GM06990 (cell line): ENCODE data around the gene ESRRA.
A peak's percentile ranks its signal among the peaks of the same experiment; 100 is the strongest.

ENCODE experiments used
- DNase-seq: peaks from one replicate; pipeline ENCODE4 v3.0.0-alpha.2; 2011; ENCODE audit not compliant: insufficient read length; ENCODE audit errors: extremely low read depth
- H3K27me3 ChIP-seq: replicated peaks from 2 replicates; pipeline ENCODE4 v1.6.0; 2011; ENCODE audit warnings: low read length; ENCODE audit not compliant: control insufficient read depth, insufficient read depth
- H3K36me3 ChIP-seq: 2 replicates; pipeline ENCODE4 v1.5.1; 2011; ENCODE audit warnings: low read length; ENCODE audit not compliant: control insufficient read depth, insufficient read depth
- H3K4me3 ChIP-seq: replicated peaks from 2 replicates; pipeline ENCODE4 v1.5.1; 2011; ENCODE audit warnings: low read depth, mild to moderate bottlenecking, control low read depth, low read length
- TF ChIP-seq, protein P1 (sequence below): IDR thresholded peaks from 2 replicates; pipeline ENCODE4 v1.5.1; 2011; ENCODE audit warnings: low read length, control low read depth, mild to moderate bottlenecking, inconsistent platforms; ENCODE audit not compliant: insufficient read depth, poor library complexity, severe bottlenecking

Gene ESRRA

DNA sequence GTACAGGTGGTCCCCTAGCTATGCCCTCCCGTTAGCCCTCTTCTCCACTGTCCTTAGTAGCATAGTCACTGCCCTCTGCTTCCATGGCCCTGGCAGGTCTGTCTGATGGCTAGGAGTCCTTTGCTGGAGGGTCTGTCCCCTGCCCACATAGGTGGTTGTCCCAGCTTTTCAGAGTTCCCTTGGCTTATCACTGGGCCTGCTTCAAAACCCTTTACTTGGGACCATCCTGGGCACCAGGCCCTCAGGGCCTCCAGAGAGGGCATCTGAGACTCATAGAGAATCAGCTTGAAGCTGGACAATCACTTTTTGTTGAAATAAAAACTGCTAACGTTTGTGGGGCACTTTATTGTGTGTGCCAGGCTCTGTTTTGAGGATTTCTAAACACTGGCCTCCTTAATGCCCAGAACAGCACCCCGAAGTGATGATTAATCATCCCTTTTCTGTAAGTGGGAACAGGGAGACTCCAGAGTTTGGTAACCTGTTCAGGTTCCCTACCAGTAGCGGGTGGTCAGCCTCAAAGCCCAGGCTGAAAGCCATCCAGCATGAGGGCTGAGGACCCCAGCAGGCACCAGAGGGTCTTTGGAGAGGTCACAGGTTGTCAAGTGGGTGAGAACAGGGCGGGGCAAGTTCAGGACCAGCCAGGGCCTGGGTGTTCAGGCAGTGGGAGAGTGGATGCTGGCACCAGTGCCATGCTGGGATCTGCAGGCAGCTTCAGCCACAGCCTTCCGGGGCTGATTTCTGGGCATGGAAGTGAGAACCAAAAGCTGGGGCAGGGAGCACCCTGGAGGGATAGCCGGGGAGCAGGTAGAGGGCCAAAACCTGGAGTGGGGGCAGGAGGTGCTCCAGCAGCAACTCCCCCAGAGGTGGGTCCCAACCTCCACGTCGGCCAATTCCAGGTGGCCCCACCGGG, 14.7 kb upstream of the ESRRA start:
- H3K4me3 ChIP-seq = no peak overlapping the region
- H3K27me3 ChIP-seq = peaks cover 2% of the 10 kb centered on the region
- TF ChIP-seq, protein P1, sequence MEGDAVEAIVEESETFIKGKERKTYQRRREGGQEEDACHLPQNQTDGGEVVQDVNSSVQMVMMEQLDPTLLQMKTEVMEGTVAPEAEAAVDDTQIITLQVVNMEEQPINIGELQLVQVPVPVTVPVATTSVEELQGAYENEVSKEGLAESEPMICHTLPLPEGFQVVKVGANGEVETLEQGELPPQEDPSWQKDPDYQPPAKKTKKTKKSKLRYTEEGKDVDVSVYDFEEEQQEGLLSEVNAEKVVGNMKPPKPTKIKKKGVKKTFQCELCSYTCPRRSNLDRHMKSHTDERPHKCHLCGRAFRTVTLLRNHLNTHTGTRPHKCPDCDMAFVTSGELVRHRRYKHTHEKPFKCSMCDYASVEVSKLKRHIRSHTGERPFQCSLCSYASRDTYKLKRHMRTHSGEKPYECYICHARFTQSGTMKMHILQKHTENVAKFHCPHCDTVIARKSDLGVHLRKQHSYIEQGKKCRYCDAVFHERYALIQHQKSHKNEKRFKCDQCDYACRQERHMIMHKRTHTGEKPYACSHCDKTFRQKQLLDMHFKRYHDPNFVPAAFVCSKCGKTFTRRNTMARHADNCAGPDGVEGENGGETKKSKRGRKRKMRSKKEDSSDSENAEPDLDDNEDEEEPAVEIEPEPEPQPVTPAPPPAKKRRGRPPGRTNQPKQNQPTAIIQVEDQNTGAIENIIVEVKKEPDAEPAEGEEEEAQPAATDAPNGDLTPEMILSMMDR = no peak
- no peak for DNase-seq
- H3K36me3 ChIP-seq = no peaks in the 10 kb centered on the region; the same call in 1 of the 2 replicates

DNA sequence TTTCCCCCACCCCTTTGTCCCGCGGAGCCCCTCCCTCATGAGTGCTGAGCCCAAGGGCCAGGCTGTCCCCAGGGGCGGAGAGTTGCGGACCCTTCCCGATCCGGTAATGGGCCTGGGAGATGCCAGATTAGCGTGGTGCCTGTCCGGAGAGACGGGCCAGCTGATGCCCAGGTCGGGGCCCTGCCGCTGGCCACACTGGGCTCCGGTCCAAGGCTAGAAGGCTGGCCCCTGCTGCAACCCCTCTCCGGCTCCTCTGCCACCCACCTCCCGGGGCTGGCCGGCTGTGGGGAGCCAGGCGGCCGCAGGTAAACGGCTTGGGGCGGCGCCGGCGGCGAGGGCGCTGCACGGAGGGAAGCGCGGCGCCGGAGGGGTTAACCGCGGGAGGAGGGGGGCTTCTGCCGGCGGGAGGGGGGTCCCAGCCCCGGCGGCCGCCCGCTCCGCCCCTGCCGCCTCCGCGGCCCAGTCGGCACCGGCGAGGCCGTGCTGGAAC, 14.0 kb upstream of the ESRRA start, which contains the start of gene KCNK4:
Gene KCNK4 (plus strand): TSS at position 41 of the 490 bp plus-strand sequence. CDS start 1,717 bp downstream, outside the sequence.
- Histone ChIP-seq H3K27me3 (peaks cover 2% of the 10 kb centered on the region), H3K36me3 (no peaks in the 10 kb centered on the region; the same call in 1 of the 2 replicates), H3K4me3 (peak within 1 kb of the TSS; percentile 21; the same call in 1 of the 2 replicates)
- TF ChIP-seq, protein P1 = no peak
- DNase-seq = no peak

DNA sequence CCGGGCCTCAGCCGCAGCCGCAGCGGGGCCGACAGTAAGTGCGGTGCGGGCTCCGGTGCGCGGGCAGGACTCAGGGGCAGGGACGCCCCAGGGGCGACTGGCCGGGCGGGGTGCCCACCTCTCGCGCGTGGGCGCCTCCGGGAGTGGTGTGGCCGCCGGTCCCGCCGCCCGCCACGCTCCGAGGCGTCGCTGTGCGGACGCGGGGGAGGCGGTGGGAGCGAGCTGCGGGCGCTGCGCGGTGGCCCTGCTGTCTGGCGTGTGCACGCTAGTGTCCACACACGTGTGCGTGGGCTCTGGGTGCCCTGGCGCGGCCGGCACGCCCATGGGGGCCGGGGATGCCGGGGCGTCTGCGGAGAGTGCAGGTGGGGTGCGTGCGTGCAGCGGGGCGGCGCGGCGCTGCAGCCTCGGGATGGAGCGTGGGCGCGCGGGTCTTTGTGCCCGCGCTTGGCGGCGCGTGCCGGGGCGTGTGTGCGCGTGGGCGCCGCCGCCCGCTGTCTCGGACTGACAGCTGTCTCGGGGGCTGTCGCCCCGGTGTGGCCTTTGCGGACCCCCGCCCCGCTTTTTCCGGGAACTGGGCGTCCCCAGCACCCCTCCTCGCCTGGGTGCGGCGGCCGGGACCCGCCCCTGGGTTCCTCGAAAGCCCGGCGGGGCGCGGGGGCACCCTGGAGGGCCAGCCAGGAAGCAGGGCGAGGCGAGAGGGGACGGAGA, 13.4 kb upstream of the ESRRA start:
- H3K27me3 ChIP-seq = peaks cover 2% of the 10 kb centered on the region
- TF ChIP-seq, protein P1 = no peak

GRCh38 chr11:64292460-64293254, 12.7 kb upstream of the ESRRA start:
- no peak for DNase-seq
- Histone ChIP-seq H3K27me3 (peaks cover 5% of the 10 kb centered on the region), H3K4me3 (peak overlapping the region; percentile 21; the same call in 1 of the 2 replicates), H3K36me3 (no peaks in the 10 kb centered on the region; the same call in 1 of the 2 replicates)
- TF ChIP-seq, protein P1 = no peak

More for the DNA sequence above, 13.4 kb upstream of the ESRRA start:
- Histone ChIP-seq H3K4me3 (peak overlapping the region; percentile 21; the same call in 1 of the 2 replicates), H3K36me3 (no peaks in the 10 kb centered on the region; the same call in 1 of the 2 replicates)
- no peak for DNase-seq

DNA sequence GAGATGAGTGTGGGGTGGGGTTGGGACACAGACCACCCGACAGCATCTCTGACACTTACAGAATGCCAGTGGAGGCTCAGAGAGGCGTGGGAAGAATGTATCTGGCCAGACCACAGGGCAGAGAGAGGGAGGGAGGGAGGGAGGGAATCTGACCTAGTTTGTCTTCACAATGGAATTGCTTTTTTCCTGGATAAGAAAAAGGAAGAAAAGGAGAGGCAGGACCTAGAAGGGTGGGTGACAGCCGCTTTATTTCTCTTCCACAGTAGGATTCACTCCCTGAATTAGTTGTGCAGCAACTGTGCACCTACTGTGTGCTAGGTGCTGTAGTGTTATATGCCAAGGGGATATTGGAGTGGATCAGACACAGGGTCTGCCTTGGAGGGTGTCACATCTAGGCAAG, 10.6 kb upstream of the ESRRA start:
- peaks cover 5% of the 10 kb centered on the region for H3K27me3 ChIP-seq
- TF ChIP-seq, protein P1 = no peak
- no peaks in the 10 kb centered on the region for H3K36me3 ChIP-seq
- DNase-seq = no peak
- no peak overlapping the region for H3K4me3 ChIP-seq
